ENCODE data around the gene ANKRA2. TPM values are rescaled to one million over a fixed set of nuclear protein-coding genes. Genes with fewer than 3 reads are reported as not detected.

Gene ANKRA2
- total RNA-seq, 4 donors from 2014 or later, result 17.6 to 50.9 (median 22.2) TPM

- no peak for DNase-seq
- peaks cover 0 to 5% of the 10 kb centered on the region in 2 donors for H3K9me3 ChIP-seq
- no peaks in the 10 kb centered on the region for H3K36me3 ChIP-seq
- TF ChIP-seq POLR2A (IDR thresholded peaks at IDR 0.05), result no peak
- no peak for TF ChIP-seq CTCF (IDR thresholded peaks at IDR 0.05)
- TF ChIP-seq POLR2AphosphoS5 (IDR thresholded peaks at IDR 0.05), result no peak
- TF ChIP-seq EP300 (IDR thresholded peaks at IDR 0.05; ENCODE audit: low read depth), result no peak
- H3K27me3 ChIP-seq, result no peaks in the 10 kb centered on the region
- intact Hi-C loops (cut with DNase I; ENCODE audit: low total_unique reads), result no loop called here
- H3K4me1 ChIP-seq, result peaks cover 0 to 13% (median 3%) of the 10 kb centered on the region in 4 donors
- H3K4me3 ChIP-seq, result no peak overlapping the region
- in situ Hi-C loops (cut with MboI; ENCODE audit: low pct_ligation_motif_present in 1 of 4, low pct_unique_long_range_greater_than_20kb in 1 of 4, low sequenced_read_pairs in 3 of 4), result no loop called here
- WGBS, 2 donors (ENCODE audit: low coverage in 1 of 2), result 50 to 67% methylated on average over 3 of the region's 3 CpGs
- no peak overlapping the region for H3K27ac ChIP-seq
Measured at GRCh38 chr5:73606206-73606753, 40.8 kb upstream of the ANKRA2 start.

- TF ChIP-seq EP300 (IDR thresholded peaks at IDR 0.05; ENCODE audit: low read depth), result no peak
- TF ChIP-seq CTCF (IDR thresholded peaks at IDR 0.05), result no peak
- TF ChIP-seq POLR2AphosphoS5 (IDR thresholded peaks at IDR 0.05), result no peak
- no peak for TF ChIP-seq POLR2A (IDR thresholded peaks at IDR 0.05)
- DNase-seq, result peak; percentile 28
- H3K27me3 ChIP-seq, result no peaks in the 10 kb centered on the region
- H3K4me3 ChIP-seq, result no peak overlapping the region
- intact Hi-C loops (cut with DNase I; ENCODE audit: low total_unique reads), result no loop called here
- H3K4me1 ChIP-seq, result peaks cover 0 to 13% (median 3%) of the 10 kb centered on the region in 4 donors
- peak overlapping the region in 2 of 4 donors; percentile 7 to 19 for H3K27ac ChIP-seq
- H3K36me3 ChIP-seq, result no peaks in the 10 kb centered on the region
- H3K9me3 ChIP-seq, result peaks cover 0 to 6% of the 10 kb centered on the region in 2 donors
- in situ Hi-C loops (cut with MboI; ENCODE audit: low pct_ligation_motif_present in 1 of 4, low pct_unique_long_range_greater_than_20kb in 1 of 4, low sequenced_read_pairs in 3 of 4), result no loop called here
- 50 to 59% methylated on average over 8 of the region's 8 CpGs for WGBS, 2 donors (ENCODE audit: low coverage in 1 of 2)
Measured at GRCh38 chr5:73605223-73606087, 40.0 kb upstream of the ANKRA2 start.

- 85 to 91% methylated on average over 5 of the region's 5 CpGs for WGBS, 2 donors (ENCODE audit: low coverage in 1 of 2)
- no peaks in the 10 kb centered on the region for H3K36me3 ChIP-seq
- no peak for DNase-seq
- no peaks in the 10 kb centered on the region for H3K27me3 ChIP-seq
- H3K9me3 ChIP-seq, result peaks cover 0 to 6% of the 10 kb centered on the region in 2 donors
- peaks cover 0 to 13% (median 3%) of the 10 kb centered on the region in 4 donors for H3K4me1 ChIP-seq
- H3K27ac ChIP-seq, result no peak overlapping the region
- in situ Hi-C loops (cut with MboI; ENCODE audit: low pct_ligation_motif_present in 1 of 4, low pct_unique_long_range_greater_than_20kb in 1 of 4, low sequenced_read_pairs in 3 of 4), result no loop called here
- no peak overlapping the region for H3K4me3 ChIP-seq
- TF ChIP-seq POLR2AphosphoS5 (IDR thresholded peaks at IDR 0.05), result no peak
- no peak for TF ChIP-seq EP300 (IDR thresholded peaks at IDR 0.05; ENCODE audit: low read depth)
- TF ChIP-seq CTCF (IDR thresholded peaks at IDR 0.05), result no peak
- no peak for TF ChIP-seq POLR2A (IDR thresholded peaks at IDR 0.05)
- intact Hi-C loops (cut with DNase I; ENCODE audit: low total_unique reads), result no loop called here
Measured at GRCh38 chr5:73603998-73604397, 38.6 kb upstream of the ANKRA2 start.

GRCh38 chr5:73599380-73599779 is 33.9 kb upstream of the ANKRA2 start:
- TF ChIP-seq POLR2A (IDR thresholded peaks at IDR 0.05) (no peak), POLR2AphosphoS5 (IDR thresholded peaks at IDR 0.05) (no peak), EP300 (IDR thresholded peaks at IDR 0.05; ENCODE audit: low read depth) (no peak), CTCF (IDR thresholded peaks at IDR 0.05) (no peak)
- Histone ChIP-seq H3K4me1 (no peaks in the 10 kb centered on the region), H3K36me3 (no peaks in the 10 kb centered on the region), H3K9me3 (peaks cover 0 to 6% of the 10 kb centered on the region in 2 donors), H3K4me3 (no peak overlapping the region), H3K27ac (no peak overlapping the region), H3K27me3 (no peaks in the 10 kb centered on the region)
- in situ Hi-C loops (cut with MboI; ENCODE audit: low pct_ligation_motif_present in 1 of 4, low pct_unique_long_range_greater_than_20kb in 1 of 4, low sequenced_read_pairs in 3 of 4) (loop anchor here in 2 of 4 donors (10.0 to 25.0 kb wide), 2 partner anchors 1045 to 1063 kb away; partner anchors contain the start of gene ENC1 (in 1 of the 2)), intact Hi-C loops (cut with DNase I; ENCODE audit: low total_unique reads) (no loop called here)
- WGBS, 2 donors (ENCODE audit: low coverage in 1 of 2), result 85 to 89% methylated on average over 2 to 3 of the region's 3 CpGs
- DNase-seq, result no peak
